SKM-1 treated with dmso at 0.1 percent for 144 hours (cell line): ENCODE measurements around the gene PDS5A.
A peak's percentile ranks its signal among the peaks of the same experiment; 100 is the strongest.
"Not testable (repeated sequence)": the region's sequence is repeated elsewhere in the genome, so short reads cannot be mapped to it uniquely, and the experiment has no call there.

Experiments used
- DNase-seq: peaks from one replicate; lab custom pipeline; 2025; ENCODE audit not compliant: unreplicated experiment; lab: John Stamatoyannopoulos, UW

Gene PDS5A

GRCh38 chr4:39840516-39840915 lies 137.2 kb downstream of the PDS5A start:
- DNase-seq = not testable (repeated sequence)

GRCh38 chr4:39840027-39840426 lies 137.7 kb downstream of the PDS5A start:
- no peak for DNase-seq

- not testable (repeated sequence) for DNase-seq
Observed at GRCh38 chr4:39838431-39838830, 139.3 kb downstream of the PDS5A start.

DNA sequence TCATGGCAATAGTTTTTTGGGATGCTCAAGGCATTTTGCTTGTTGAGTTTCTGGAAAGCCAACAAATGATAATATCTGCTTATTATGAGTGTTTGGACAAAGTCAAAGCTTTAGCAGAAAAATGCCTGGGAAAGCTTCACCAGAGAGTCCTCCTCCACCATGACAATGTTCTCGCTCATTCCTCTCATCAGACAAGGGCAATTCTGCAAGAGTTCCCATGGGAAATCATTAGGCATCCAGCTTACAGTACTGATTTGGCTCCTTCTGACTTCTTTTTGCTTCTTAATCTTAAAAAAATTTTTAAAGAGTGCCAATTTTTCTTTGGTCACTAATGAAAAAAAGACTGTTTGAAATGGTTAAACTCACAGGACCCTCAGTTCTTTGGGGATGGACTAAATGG lies 143.4 kb downstream of the PDS5A start:
- DNase-seq = no peak

DNA sequence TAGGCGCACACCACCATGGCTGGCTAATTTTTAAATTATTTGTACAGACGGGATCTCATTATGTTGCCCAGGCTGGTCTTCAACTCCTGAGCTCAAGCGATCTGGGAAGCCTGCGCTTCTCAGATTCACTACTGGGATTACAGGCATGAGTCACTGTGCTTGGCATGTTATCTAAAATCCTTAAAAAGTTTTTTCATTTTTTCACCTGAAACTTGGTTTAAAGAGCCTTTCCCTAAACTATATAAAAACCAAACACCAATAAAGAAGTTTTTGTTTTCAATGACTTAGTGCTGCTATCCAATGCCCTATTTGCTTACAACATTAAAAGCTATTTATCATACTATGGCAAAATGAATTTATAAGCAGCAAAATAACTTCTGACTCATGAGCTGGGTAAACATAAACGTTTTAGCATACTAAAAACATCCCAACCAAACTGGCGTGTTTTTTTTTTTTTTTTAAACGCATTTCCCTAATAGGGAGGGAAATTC lies 151.9 kb downstream of the PDS5A start:
- no peak for DNase-seq

- peak; percentile 77 for DNase-seq
Observed at GRCh38 chr4:39825090-39825489, 152.6 kb downstream of the PDS5A start.

DNA sequence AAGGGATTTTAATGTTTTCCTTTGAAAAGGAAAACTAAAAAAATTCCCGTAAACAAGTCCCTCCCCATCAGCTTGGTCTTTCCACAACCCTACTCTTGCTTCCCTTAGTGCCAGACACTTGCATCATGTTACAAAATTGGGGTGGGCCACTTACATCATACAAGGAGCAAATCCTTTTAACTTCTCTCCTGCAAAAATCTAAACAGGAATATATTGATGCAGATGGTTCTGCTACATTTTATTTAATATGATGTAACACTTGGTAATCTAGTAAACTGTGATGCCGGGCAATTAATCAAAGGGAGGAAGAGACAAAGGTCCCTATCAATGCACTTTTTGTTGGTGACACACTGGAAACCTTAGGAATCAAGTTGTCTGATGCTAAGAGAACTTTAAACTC lies 154.5 kb downstream of the PDS5A start:
- DNase-seq = no peak

DNA sequence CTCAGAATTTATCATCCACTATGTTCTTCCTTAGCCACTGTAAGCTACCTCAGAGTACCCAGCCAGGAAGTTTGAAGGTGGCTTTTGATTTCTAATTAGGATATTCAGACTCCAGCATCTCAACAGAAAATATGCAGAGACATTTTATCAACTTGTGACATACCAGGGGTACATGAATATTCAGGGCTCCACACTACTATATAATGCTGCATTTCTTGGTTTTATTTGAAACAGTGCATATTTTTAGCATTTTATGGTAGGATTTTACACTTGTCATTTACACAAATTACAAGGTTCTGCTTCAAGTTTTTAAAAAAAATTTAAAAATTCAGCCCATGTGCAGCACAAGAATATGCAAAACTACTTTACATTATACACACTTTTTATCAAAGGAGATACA lies 155.0 kb downstream of the PDS5A start:
- DNase-seq = no peak

DNA sequence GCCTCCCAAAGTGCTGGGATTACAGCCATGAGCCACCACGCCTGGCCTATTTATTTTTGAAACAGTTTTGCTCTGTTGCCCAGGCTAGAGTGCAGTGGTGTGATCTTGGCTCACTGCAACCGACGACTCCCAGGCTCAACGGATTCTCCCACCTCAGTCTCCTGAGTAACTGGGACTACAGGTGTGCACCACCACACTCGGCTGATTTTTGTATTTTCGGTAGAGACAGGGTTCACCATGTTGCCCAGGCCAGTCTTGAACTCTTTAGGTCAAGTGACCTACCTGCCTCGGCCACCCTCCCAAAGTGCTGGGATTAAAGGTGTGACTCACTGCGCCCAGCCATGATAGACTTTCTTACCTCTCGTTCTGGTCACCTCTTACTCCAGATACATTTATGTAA lies 155.8 kb downstream of the PDS5A start:
- no peak for DNase-seq

DNA sequence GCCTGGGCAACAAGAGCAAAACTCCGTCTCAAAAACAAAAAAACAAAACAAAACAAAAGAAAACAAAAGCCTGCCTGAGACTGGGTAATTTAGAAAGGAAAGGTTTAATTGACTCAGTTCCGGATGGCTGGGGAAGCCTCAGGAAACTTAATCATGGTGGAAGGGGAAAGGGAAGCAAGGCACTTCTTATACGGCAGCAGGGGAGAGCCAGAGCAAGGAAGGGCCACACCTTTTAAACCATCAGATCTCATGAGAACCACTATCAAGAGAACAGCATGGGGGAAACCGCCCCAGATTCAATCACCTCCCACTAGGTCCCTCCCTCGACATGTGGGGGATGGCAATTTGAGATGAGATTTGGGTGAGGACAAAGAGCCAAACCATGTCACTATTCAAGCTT lies 157.5 kb downstream of the PDS5A start:
- DNase-seq = no peak

DNA sequence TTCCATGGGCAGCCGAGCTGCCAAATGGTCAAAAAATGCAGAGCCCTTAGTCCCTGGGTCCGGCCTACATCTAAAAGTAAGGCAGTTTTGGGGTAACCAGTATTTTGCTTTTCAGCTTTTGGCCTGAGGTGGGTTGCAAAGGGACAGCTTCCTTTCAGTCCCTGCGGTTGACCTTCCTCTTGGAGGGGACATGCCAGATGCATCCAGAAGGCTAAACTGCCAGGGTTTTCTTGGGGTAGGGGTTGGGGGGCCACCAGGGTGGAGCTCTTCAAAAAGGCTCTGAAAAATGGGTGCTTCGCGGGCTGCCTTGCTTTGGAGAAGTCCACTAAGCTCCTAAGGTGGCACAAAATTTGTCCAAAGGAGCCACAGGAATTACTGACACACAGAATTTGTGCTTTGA lies 159.1 kb downstream of the PDS5A start:
- DNase-seq = no peak

- DNase-seq = no peak
Observed at GRCh38 chr4:39814403-39815185, 163.1 kb downstream of the PDS5A start.

- not testable (repeated sequence) for DNase-seq
Observed at GRCh38 chr4:39813761-39814160, 163.9 kb downstream of the PDS5A start.

DNA sequence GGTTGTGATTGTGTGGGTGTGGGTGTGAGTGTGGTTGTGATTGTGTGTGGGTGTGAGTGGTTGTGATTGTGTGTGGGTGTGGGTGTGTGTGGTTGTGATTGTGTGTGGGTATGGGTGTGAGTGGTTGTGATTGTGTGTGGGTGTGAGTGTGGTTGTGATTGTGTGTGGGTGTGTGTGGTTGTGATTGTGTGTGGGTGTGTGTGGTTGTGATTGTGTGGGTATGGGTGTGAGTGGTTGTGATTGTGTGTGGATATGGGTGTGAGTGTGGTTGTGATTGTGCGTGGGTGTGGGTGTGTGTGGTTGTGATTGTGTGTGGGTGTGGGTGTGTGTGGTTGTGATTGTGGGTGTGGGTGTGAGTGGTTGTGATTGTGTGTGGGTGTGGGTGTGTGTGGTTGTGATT lies 164.7 kb downstream of the PDS5A start:
- DNase-seq = not testable (repeated sequence)

DNA sequence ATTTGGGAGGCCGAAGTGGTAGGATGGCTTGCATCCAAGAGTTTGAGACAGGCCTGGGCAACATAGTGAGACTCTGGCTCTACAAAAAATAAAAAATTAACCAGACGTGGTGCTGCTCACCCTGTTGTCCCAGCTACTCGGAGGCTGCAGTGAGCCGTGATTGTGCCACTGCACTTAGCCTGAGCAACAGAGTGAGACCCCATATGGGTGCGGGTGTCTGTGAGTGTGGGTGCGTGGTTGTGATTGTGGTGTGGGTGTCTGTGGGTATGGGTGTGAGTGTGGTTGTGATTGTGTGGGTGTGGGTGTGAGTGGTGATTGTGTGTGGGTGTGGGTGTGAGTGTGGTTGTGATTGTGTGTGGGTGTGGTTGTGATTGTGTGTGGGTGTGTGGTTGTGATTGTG lies 165.2 kb downstream of the PDS5A start:
- no peak for DNase-seq

DNA sequence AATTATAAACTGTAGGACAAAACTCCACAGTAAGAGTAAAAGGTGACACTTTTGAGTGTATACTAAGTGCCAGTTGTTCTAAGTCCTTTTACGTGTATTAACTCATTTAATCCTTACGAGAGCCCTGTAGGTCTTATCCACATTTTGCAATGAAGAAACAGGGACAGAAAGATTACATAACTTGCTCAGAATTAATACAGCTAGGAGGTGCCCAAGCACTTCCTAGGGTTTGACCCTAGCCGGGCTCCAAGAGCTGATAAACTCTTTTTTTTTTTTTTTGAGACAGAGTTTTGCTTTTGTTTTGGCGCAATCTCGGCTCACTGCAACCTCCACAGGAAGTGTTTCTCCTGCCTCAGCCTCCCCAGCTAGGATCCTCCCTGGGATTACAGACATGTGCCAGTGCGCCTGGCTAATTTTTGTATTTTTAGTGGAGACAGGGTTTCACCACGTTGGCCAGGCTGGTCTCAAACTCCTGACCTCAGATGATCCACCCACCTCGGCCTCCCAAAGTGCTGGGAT lies 169.4 kb downstream of the PDS5A start:
- DNase-seq = peak; percentile 32

GRCh38 chr4:39802005-39802404 lies 175.7 kb downstream of the PDS5A start:
- no peak for DNase-seq

GRCh38 chr4:39792976-39793375 lies 184.7 kb downstream of the PDS5A start:
- not testable (repeated sequence) for DNase-seq

GRCh38 chr4:39792529-39792928 lies 185.2 kb downstream of the PDS5A start:
- DNase-seq = no peak

GRCh38 chr4:39792128-39792527 lies 185.6 kb downstream of the PDS5A start:
- DNase-seq = no peak

DNA sequence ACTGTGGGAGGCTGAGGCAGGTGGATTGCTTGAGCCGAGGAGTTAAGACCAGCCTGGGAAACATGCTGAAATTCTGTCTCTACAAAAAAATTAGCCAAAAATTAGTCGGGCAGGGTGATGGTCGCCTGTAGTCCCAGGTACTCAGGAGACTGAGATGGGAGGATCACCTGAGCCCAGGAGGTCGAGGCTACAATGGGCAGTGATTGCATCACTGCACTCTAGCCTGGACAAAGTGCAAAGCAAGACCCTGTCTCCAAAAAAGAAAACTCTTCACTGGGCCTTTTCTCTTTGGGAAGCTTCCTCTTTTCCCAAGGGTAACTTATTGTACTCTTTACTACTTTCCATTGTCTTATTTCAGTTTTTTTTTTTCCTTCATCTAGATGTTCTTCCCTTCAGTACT lies 190.9 kb downstream of the PDS5A start:
- no peak for DNase-seq

DNA sequence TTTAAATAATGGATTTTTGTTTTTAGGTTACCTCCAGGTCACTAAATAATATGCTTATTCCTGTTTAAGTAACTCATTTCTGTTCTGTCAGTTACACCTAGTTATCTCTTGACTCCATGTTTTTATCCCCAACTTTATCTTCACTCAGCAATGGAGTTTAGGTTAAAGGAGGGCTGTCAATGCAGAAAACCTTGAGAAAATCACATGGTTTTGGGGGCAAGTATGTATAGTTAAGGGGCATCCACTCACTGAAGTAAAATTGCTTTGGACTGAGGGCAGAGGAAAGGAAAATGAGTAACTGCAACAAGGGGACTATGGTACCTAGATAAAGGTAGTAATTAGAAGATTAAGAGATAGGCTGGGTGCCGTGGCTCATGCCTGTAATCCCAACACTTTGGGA lies 192.6 kb downstream of the PDS5A start:
- no peak for DNase-seq

DNA sequence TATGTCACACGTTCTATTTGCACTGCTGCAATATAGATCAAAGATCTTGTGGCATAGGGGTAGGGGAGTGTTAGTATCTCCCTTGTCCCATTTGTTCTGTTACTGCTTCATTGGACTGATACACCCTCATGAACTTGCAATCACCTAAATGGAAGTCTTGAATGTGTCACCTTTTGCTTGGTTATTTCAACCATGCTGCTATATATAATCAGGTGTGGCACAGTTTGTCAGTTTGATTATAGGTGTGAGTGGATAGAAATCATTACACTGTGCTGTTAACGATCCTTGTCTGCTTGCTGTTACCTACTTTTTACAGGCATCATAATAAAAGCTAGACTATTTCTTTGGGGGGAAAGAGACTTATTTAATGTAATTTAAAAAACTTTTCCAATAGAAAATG lies 195.7 kb downstream of the PDS5A start:
- DNase-seq = not testable (repeated sequence)
